Measurements from ENCODE around the gene PPEF1. TPM values are rescaled to one million over a fixed set of nuclear protein-coding genes. Genes with fewer than 3 reads are reported as not detected.

PPEF1 gene
- total and polyA plus RNA-seq, 2 of the 4 experiments (the other 2 are of a cell fraction) = not detected

GRCh38 chrX:18789916-18790315 lies 82.5 kb downstream of the PPEF1 start:
- H3K4me3 ChIP-seq (ENCODE audit: insufficient read depth, low read depth, low read length) = no peak overlapping the region
- H2BK5ac ChIP-seq (ENCODE audit: low read depth, low read length, poor library complexity, severe bottlenecking) = no peak overlapping the region
- H3K18ac ChIP-seq (ENCODE audit: low read depth, low read length) = no peak overlapping the region
- no peak overlapping the region for H3K4ac ChIP-seq (ENCODE audit: low read depth, low read length)
- no peak overlapping the region for H2AK9ac ChIP-seq (replicated peaks; ENCODE audit: low read depth, low read length, poor library complexity)
- DNase-seq = no peak
- no peak overlapping the region for H3K27ac ChIP-seq (ENCODE audit: insufficient read depth, low read length)
- no peak overlapping the region for H2AFZ ChIP-seq (replicated peaks; ENCODE audit: low read length, poor library complexity)
- no peak overlapping the region for H2AK5ac ChIP-seq (ENCODE audit: low read depth, low read length)
- no peak overlapping the region for H4K5ac ChIP-seq (ENCODE audit: low read depth, low read length)
- H3K9ac ChIP-seq (ENCODE audit: low read depth, low read length) = no peak overlapping the region
- no peaks in the 10 kb centered on the region for H3K4me1 ChIP-seq (ENCODE audit: control insufficient read depth, insufficient read depth, low read length)
- H2BK120ac ChIP-seq (ENCODE audit: low read depth, low read length) = no peak overlapping the region
- TF ChIP-seq RAD21 (IDR thresholded peaks at IDR 0.05; ENCODE audit: low read length) (no peak), NFE2L2 (IDR thresholded peaks at IDR 0.05; ENCODE audit: low read depth, low read length) (0 out of 2 replicates have a peak, but pooled peaks have one; percentile 30), CTCF (conservative IDR thresholded peaks at IDR 0.05; ENCODE audit: low read depth, low read length) (no peak)
- POLR2A ChIA-PET (ENCODE audit: unreplicated experiment) = no interaction called here
- no TSS peak for BruUV-seq (replicated peaks)
- no peak overlapping the region for H4K8ac ChIP-seq (ENCODE audit: low read depth in 2 of 2, low read length in 2 of 2)
- H3K23ac ChIP-seq (ENCODE audit: low read depth, low read length) = no peak overlapping the region
- H3K27me3 ChIP-seq (ENCODE audit: control insufficient read depth, insufficient read depth, low read length) = no peaks in the 10 kb centered on the region
- no peak overlapping the region for H3K56ac ChIP-seq (ENCODE audit: extremely low read depth, insufficient read depth, low read length)
- no peaks in the 10 kb centered on the region for H3K9me1 ChIP-seq (ENCODE audit: insufficient read depth, low read length)
- H2BK15ac ChIP-seq (ENCODE audit: low read depth, low read length) = no peak overlapping the region
- no CpG with 5 or more reads among the region's 1 CpG for WGBS, 2 experiments (ENCODE audit: extremely low coverage in 2 of 2, insufficient read length in 1 of 2)
- no peak overlapping the region for H2BK20ac ChIP-seq (ENCODE audit: low read depth, low read length)
- H3K36me3 ChIP-seq (ENCODE audit: control insufficient read depth, insufficient read depth, low read length) = no peaks in the 10 kb centered on the region
- ATAC-seq (ENCODE audit: low read depth) = no peak
- dilution Hi-C loops (cut with HindIII; ENCODE audit: low sequenced_read_pairs, unreplicated experiment) (no loop called here), in situ Hi-C loops (cut with MboI; ENCODE audit: low sequenced_read_pairs) (no loop called here), intact Hi-C loops (cut with micrococcal nuclease) (no loop called here)
- H3K4me2 ChIP-seq (ENCODE audit: low read depth, low read length) = no peak overlapping the region
- no peaks in the 10 kb centered on the region for H3K79me1 ChIP-seq (ENCODE audit: low read depth in 1 of 2, low read length in 2 of 2)
- no peaks in the 10 kb centered on the region for H3K9me3 ChIP-seq (ENCODE audit: control insufficient read depth, insufficient read depth, low read length)
- CTCF ChIA-PET = no interaction called here
- no peaks in the 10 kb centered on the region for H4K20me1 ChIP-seq (ENCODE audit: insufficient read depth, low read length)
- H3K14ac ChIP-seq (replicated peaks; ENCODE audit: low read depth, low read length) = no peak overlapping the region
- no peak overlapping the region for H4K91ac ChIP-seq (ENCODE audit: insufficient read depth, low read depth, low read length)
